PFSK-1 (cell line): ENCODE results near the gene MKLN1.

Source experiments
- FOXP2 ChIP-seq: optimal IDR thresholded peaks from 2 replicates; pipeline ENCODE3; 2011; ENCODE audit warnings: borderline replicate concordance, control low read depth, inconsistent platforms; ENCODE audit not compliant: insufficient read depth; ENCODE audit errors: extremely low read length, extremely low read depth
- POLR2AphosphoS5 ChIP-seq: IDR thresholded peaks from 2 replicates; pipeline ENCODE4 v1.6.1; 2012; ENCODE audit warnings: low read depth, mild to moderate bottlenecking, control low read depth, low read length, moderate library complexity
- REST ChIP-seq, 2 experiments: IDR thresholded peaks; 2 replicates each; pipeline versions ENCODE4 v1.6.1 to v1.8.0; 2011 to 2012; ENCODE audit warnings: low read depth in 2 of 2, low read length in 2 of 2, control low read depth in 1 of 2, inconsistent platforms in 1 of 2, mild to moderate bottlenecking in 1 of 2, moderate library complexity in 1 of 2; ENCODE audit not compliant: insufficient read depth in 1 of 2
- TAF1 ChIP-seq: IDR thresholded peaks from 2 replicates; pipeline ENCODE4 v1.6.1; 2012; ENCODE audit warnings: low read length, control low read depth, borderline replicate concordance; ENCODE audit not compliant: insufficient read depth

- TF ChIP-seq FOXP2 (no peak), TAF1 (no peak), POLR2AphosphoS5 (no peak), REST (IDR thresholded peaks at IDR 0.05; ENCODE audit: insufficient read depth in 1 of 2, low read depth in 2 of 2, low read length in 2 of 2) (no peak)
Observed at GRCh38 chr7:131425992-131426391, 98.3 kb downstream of the MKLN1 start.
